Activated CD8-positive, alpha-beta memory T cell treated with anti-CD3 and anti-CD28 coated beads, Interleukin-2, amount 10 ng/mL, durations not matched to agents 7 days and 5 days (primary cell): Measurements from ENCODE around the gene CAP1. TPM values are rescaled to one million over a fixed set of nuclear protein-coding genes. Genes with fewer than 3 reads are reported as not detected.

Source experiments
- ATAC-seq: fragments of 150-1000 bp; cut with Tn5 transposase; one replicate; pipeline ENCODE4 v1.10.0; 2021; ENCODE audit warnings: moderate library complexity
- CTCF ChIA-PET: fragments of 350-600 bp; sonication (Branson Sonifier 250); formaldehyde crosslinking; loops from one replicate; lab custom pipeline; 2021; ENCODE audit warnings: antibody characterized with exemption; lab: Charles Lee
- DNase-seq: peaks from one replicate; pipeline ENCODE4 v3.0.0-alpha.2; 2020
- H3K27ac Mint-ChIP-seq: one replicate; pipeline ENCODE4 v1.8.0; 2021; ENCODE audit warnings: mild to moderate bottlenecking, mixed read lengths
- H3K27me3 Mint-ChIP-seq: one replicate; pipeline ENCODE4 v1.8.0; 2021; ENCODE audit warnings: mixed read lengths
- H3K36me3 Mint-ChIP-seq: one replicate; pipeline ENCODE4 v1.8.0; 2021; ENCODE audit warnings: mild to moderate bottlenecking, mixed read lengths
- H3K4me1 Mint-ChIP-seq: one replicate; pipeline ENCODE4 v1.8.0; 2021; ENCODE audit warnings: mixed read lengths
- H3K4me3 Mint-ChIP-seq: one replicate; pipeline ENCODE4 v1.8.0; 2021; ENCODE audit warnings: mild to moderate bottlenecking, moderate library complexity, mixed read lengths
- H3K9me3 Mint-ChIP-seq: one replicate; pipeline ENCODE4 v1.8.0; 2022; ENCODE audit warnings: low read depth, mixed read lengths
- total RNA-seq, 2 experiments: library from RNA; stranded (reverse); gene quantifications; one replicate each; pipeline ENCODE4 v1.2.3, GENCODE V29; 2021

CAP1 gene
- total RNA-seq, 2 experiments from 2014 or later: 647 to 727 TPM

- ATAC-seq: no peak
- Mint-ChIP-seq H3K27ac (no peak overlapping the region), H3K4me1 (peaks cover 38% of the 10 kb centered on the region), H3K27me3 (no peaks in the 10 kb centered on the region), H3K36me3 (peaks cover 34% of the 10 kb centered on the region), H3K4me3 (no peak overlapping the region), H3K9me3 (no peaks in the 10 kb centered on the region)
- CTCF ChIA-PET: interaction anchor here (0.9 to 2.3 kb wide), 5 partner anchors 9 to 24 kb away, joined by 3 to 5 read pairs (median 3); no protein-coding TSS in a partner anchor
- no peak for DNase-seq
Observed at GRCh38 chr1:40094466-40095110, 54.1 kb downstream of the CAP1 start.

DNA sequence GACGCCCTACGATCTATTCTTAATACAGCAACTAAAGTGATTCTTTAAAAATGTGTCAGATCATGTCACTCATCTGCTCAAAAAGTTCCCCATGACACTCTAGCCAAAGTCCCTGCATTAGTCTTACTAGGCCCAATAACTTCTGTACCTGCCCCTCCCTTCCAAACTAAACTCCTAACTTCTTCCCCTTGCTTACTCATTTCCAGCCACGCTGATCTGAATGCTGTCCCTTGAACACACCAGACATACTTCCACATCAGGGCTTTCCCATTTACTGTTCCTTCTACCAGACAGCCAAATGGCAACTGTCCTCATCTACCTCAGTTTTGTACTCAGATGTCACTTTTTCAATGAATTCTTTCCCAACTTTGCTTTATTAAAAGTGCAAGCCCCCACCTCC, 55.3 kb downstream of the CAP1 start:
- ATAC-seq (no peak), DNase-seq (no peak)
- H3K27ac Mint-ChIP-seq: peak overlapping the region; percentile 3
- no peak overlapping the region for H3K4me3 Mint-ChIP-seq
- H3K36me3 Mint-ChIP-seq: peaks cover 25% of the 10 kb centered on the region
- no peaks in the 10 kb centered on the region for H3K9me3 Mint-ChIP-seq
- peaks cover 38% of the 10 kb centered on the region for H3K4me1 Mint-ChIP-seq
- H3K27me3 Mint-ChIP-seq: no peaks in the 10 kb centered on the region
- CTCF ChIA-PET: interaction anchor here (3.7 kb wide), 1 partner anchor 57 kb away, joined by 10 read pairs; no protein-coding TSS in a partner anchor

DNA sequence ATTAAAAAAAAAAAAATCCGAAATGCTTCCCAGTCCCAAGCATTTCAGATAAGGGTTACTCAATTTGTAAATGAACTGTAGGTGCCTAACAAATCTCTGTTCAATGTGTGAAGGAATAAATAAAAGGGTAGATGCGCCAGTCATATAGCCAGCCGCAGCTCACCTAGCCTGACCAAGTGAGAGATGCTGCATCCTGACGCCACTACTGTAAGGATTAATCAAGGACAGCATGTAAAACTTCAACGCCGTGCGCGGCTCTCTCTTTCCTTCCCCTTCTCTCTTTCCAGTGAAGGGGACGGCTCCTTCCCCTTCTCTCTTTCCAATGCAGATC, 56.1 kb downstream of the CAP1 start:
- H3K27ac Mint-ChIP-seq: peak overlapping the region; percentile 89
- CTCF ChIA-PET: interaction anchor here (1.1 to 3.7 kb wide), 4 partner anchors 12 to 241 kb away, joined by 3 to 13 read pairs (median 8); no protein-coding TSS in a partner anchor
- peaks cover 2% of the 10 kb centered on the region for H3K27me3 Mint-ChIP-seq
- DNase-seq (no peak), ATAC-seq (peak; percentile 50)
- H3K9me3 Mint-ChIP-seq: no peaks in the 10 kb centered on the region
- peaks cover 20% of the 10 kb centered on the region for H3K36me3 Mint-ChIP-seq
- peak overlapping the region; percentile 84 for H3K4me3 Mint-ChIP-seq
- H3K4me1 Mint-ChIP-seq: peaks cover 38% of the 10 kb centered on the region

- peak; percentile 87 for DNase-seq
- H3K4me1 Mint-ChIP-seq: peaks cover 38% of the 10 kb centered on the region
- no peaks in the 10 kb centered on the region for H3K9me3 Mint-ChIP-seq
- peak within 1 kb of the TSS; percentile 89 for H3K27ac Mint-ChIP-seq
- CTCF ChIA-PET: interaction anchor here (1.1 to 3.7 kb wide), 5 partner anchors 12 to 241 kb away, joined by 3 to 13 read pairs (median 7); no protein-coding TSS in a partner anchor
- peaks cover 18% of the 10 kb centered on the region for H3K36me3 Mint-ChIP-seq
- peak; percentile 95 for ATAC-seq
- peaks cover 7% of the 10 kb centered on the region for H3K27me3 Mint-ChIP-seq
- peak within 1 kb of the TSS; percentile 84 for H3K4me3 Mint-ChIP-seq
Observed at GRCh38 chr1:40096977-40097782, 56.7 kb downstream of the CAP1 start, which contains the start of gene PPT1. Gene PPT1 (minus strand): TSS chr1:40097252. CDS start chr1:40097238, 14 bp downstream.

GRCh38 chr1:40102038-40102437, 61.5 kb downstream of the CAP1 start:
- H3K27ac Mint-ChIP-seq: no peak overlapping the region
- DNase-seq: no peak
- no peak overlapping the region for H3K4me3 Mint-ChIP-seq
- no peak for ATAC-seq
- peaks cover 3% of the 10 kb centered on the region for H3K9me3 Mint-ChIP-seq
- H3K4me1 Mint-ChIP-seq: peaks cover 9% of the 10 kb centered on the region
- no peaks in the 10 kb centered on the region for H3K36me3 Mint-ChIP-seq
- CTCF ChIA-PET: interaction anchor here (0.7 to 2.7 kb wide), 3 partner anchors 17 to 279 kb away, joined by 3 to 6 read pairs (median 3); no protein-coding TSS in a partner anchor
- H3K27me3 Mint-ChIP-seq: peaks cover 16% of the 10 kb centered on the region

DNA sequence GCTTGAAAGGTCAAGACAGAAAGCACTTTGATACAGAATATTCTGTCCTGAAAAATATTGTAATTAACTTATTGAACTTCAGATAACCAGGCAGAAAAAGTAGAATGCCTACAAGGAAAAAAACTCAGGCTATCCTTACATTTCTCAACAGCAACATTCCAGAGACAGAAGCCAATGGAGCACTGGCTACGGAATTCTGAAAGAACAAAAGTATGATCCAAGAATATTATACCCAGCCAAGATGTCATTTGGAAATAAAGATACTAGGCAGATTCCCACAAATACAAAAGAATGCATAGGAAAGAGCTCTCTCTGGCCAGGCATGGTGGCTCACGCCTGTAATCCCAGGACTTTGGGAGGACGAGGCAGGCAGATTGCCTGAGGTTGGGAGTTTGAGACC, 62.4 kb downstream of the CAP1 start:
- no peak overlapping the region for H3K27ac Mint-ChIP-seq
- H3K36me3 Mint-ChIP-seq: peaks cover 2% of the 10 kb centered on the region
- H3K27me3 Mint-ChIP-seq: peaks cover 16% of the 10 kb centered on the region
- H3K4me1 Mint-ChIP-seq: peaks cover 2% of the 10 kb centered on the region
- DNase-seq (no peak), ATAC-seq (no peak)
- peaks cover 5% of the 10 kb centered on the region for H3K9me3 Mint-ChIP-seq
- H3K4me3 Mint-ChIP-seq: no peak overlapping the region
- CTCF ChIA-PET: interaction anchor here (0.7 to 1.4 kb wide), 3 partner anchors 41 to 278 kb away, joined by 3 read pairs; no protein-coding TSS in a partner anchor

GRCh38 chr1:40105028-40105427, 64.5 kb downstream of the CAP1 start:
- ATAC-seq: no peak
- H3K9me3 Mint-ChIP-seq: peaks cover 14% of the 10 kb centered on the region
- no peak overlapping the region for H3K27ac Mint-ChIP-seq
- no peak for DNase-seq
- no peak overlapping the region for H3K4me3 Mint-ChIP-seq
- H3K27me3 Mint-ChIP-seq: peaks cover 16% of the 10 kb centered on the region
- peaks cover 8% of the 10 kb centered on the region for H3K36me3 Mint-ChIP-seq
- CTCF ChIA-PET: no interaction called here
- H3K4me1 Mint-ChIP-seq: peaks cover 2% of the 10 kb centered on the region

GRCh38 chr1:40107290-40107959, 66.9 kb downstream of the CAP1 start:
- H3K4me3 Mint-ChIP-seq: no peak overlapping the region
- H3K4me1 Mint-ChIP-seq: peaks cover 2% of the 10 kb centered on the region
- no peak for ATAC-seq
- no peak for DNase-seq
- peaks cover 21% of the 10 kb centered on the region for H3K9me3 Mint-ChIP-seq
- H3K27ac Mint-ChIP-seq: no peak overlapping the region
- H3K27me3 Mint-ChIP-seq: peaks cover 19% of the 10 kb centered on the region
- CTCF ChIA-PET: interaction anchor here (0.7 to 3.1 kb wide), 2 partner anchors 46 to 231 kb away, joined by 3 to 10 read pairs; no protein-coding TSS in a partner anchor
- peaks cover 19% of the 10 kb centered on the region for H3K36me3 Mint-ChIP-seq

- CTCF ChIA-PET: interaction anchor here (3.1 kb wide), 1 partner anchor 228 kb away, joined by 10 read pairs; no protein-coding TSS in a partner anchor
- no peaks in the 10 kb centered on the region for H3K4me1 Mint-ChIP-seq
- H3K9me3 Mint-ChIP-seq: peaks cover 20% of the 10 kb centered on the region
- ATAC-seq (no peak), DNase-seq (no peak)
- H3K4me3 Mint-ChIP-seq: no peak overlapping the region
- H3K27me3 Mint-ChIP-seq: peaks cover 30% of the 10 kb centered on the region
- H3K36me3 Mint-ChIP-seq: peaks cover 19% of the 10 kb centered on the region
- no peak overlapping the region for H3K27ac Mint-ChIP-seq
Observed at GRCh38 chr1:40110389-40110788, 69.9 kb downstream of the CAP1 start.

- Mint-ChIP-seq H3K27ac (no peak overlapping the region), H3K27me3 (peaks cover 49% of the 10 kb centered on the region), H3K4me3 (no peak overlapping the region), H3K4me1 (no peaks in the 10 kb centered on the region), H3K9me3 (peaks cover 12% of the 10 kb centered on the region), H3K36me3 (peaks cover 12% of the 10 kb centered on the region)
- CTCF ChIA-PET: interaction anchor here (1.6 kb wide), 1 partner anchor 30 kb away, joined by 4 read pairs; no protein-coding TSS in a partner anchor
- ATAC-seq: no peak
- DNase-seq: no peak
Observed at GRCh38 chr1:40114400-40114799, 73.9 kb downstream of the CAP1 start.

DNA sequence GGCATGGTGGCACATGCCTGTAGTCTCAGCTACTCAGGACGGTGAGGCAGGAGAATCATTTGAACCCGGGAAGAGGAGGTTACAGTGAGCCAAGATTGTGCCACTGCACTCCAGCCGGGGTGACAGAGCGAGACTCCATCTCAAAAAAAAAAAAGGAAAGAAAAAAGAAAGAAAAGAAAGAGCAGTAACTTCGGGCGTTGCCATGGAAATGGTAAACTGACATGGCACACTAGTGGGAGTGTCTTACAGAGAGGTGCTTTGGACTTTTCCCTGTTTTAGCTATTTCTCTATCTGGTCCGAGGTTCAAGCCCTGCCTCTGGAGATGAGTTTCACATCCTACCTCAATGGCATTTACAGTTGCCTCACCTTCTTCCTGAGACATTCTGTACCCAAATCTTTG, 79.6 kb downstream of the CAP1 start:
- no peak overlapping the region for H3K4me3 Mint-ChIP-seq
- no peaks in the 10 kb centered on the region for H3K36me3 Mint-ChIP-seq
- no peaks in the 10 kb centered on the region for H3K4me1 Mint-ChIP-seq
- no peak for DNase-seq
- ATAC-seq: no peak
- CTCF ChIA-PET: interaction anchor here (0.8 to 1.0 kb wide), 2 partner anchors 33 to 219 kb away, joined by 3 to 5 read pairs; no protein-coding TSS in a partner anchor
- H3K27ac Mint-ChIP-seq: no peak overlapping the region
- no peaks in the 10 kb centered on the region for H3K9me3 Mint-ChIP-seq
- H3K27me3 Mint-ChIP-seq: peaks cover 25% of the 10 kb centered on the region
